GM10266 (cell line): ENCODE measurements around the gene HSFX2.
"Not testable (repeated sequence)": the region's sequence is repeated elsewhere in the genome, so short reads cannot be mapped to it uniquely, and the experiment has no call there.

Experiments used
- DNase-seq: peaks from one replicate; pipeline ENCODE4 v3.0.0; 2012; ENCODE audit errors: extremely low spot score
- TF ChIP-seq, protein P1 (sequence below): IDR thresholded peaks from 2 replicates; pipeline ENCODE4 v1.5.1; 2012; ENCODE audit warnings: mild to moderate bottlenecking, low read depth; ENCODE audit not compliant: control insufficient read depth, insufficient read depth; ENCODE audit errors: missing control alignments

The HSFX2 gene

DNA sequence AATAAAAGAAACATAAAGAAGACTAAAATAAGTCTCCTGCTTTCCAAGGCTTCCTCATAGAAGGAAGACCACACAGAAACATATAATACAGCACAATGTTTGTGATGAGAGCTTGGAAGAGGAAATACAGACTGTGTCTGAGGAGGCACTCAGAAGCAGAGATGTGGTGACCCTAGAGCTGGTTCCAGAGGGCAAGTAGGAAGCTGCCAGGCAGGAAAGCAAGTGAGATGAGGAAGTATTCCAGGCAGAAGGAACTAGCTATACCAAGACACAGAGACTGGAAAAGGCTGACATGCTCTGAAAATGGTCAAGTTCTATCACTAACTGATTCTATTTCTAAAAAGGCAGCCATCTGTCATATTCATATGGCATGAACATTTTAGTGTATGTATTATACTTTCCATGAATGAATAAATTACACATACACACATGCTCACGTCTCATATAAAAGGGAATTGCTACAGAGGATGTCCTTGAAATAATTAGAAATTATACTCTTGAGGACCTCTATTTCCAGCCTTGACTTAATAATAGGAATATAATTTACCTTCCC, 16.6 kb upstream of the HSFX2 start:
- no peak for DNase-seq
- TF ChIP-seq, protein P1, sequence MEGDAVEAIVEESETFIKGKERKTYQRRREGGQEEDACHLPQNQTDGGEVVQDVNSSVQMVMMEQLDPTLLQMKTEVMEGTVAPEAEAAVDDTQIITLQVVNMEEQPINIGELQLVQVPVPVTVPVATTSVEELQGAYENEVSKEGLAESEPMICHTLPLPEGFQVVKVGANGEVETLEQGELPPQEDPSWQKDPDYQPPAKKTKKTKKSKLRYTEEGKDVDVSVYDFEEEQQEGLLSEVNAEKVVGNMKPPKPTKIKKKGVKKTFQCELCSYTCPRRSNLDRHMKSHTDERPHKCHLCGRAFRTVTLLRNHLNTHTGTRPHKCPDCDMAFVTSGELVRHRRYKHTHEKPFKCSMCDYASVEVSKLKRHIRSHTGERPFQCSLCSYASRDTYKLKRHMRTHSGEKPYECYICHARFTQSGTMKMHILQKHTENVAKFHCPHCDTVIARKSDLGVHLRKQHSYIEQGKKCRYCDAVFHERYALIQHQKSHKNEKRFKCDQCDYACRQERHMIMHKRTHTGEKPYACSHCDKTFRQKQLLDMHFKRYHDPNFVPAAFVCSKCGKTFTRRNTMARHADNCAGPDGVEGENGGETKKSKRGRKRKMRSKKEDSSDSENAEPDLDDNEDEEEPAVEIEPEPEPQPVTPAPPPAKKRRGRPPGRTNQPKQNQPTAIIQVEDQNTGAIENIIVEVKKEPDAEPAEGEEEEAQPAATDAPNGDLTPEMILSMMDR, result no peak

DNA sequence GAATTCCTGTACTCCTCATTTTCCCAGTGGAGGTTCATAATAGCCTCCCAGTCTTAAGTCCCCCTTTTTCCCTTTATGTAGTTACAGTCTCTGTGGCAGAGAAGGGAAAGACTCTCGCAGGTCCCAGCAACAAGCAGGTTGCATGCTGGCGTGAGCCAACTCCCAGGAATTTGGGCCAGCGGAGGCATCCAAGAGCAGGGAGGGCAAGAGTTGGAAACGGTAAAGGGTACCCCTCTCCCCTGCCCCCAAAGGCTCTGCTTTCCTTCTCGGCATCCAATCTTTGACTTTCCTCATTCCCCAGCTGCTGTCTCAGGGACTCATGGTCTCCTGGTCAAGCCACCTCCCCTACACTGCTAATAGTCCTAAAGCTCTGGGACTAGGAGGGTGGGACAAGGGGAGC, 15.4 kb upstream of the HSFX2 start:
- no peak for DNase-seq
- TF ChIP-seq, protein P1, result no peak

DNA sequence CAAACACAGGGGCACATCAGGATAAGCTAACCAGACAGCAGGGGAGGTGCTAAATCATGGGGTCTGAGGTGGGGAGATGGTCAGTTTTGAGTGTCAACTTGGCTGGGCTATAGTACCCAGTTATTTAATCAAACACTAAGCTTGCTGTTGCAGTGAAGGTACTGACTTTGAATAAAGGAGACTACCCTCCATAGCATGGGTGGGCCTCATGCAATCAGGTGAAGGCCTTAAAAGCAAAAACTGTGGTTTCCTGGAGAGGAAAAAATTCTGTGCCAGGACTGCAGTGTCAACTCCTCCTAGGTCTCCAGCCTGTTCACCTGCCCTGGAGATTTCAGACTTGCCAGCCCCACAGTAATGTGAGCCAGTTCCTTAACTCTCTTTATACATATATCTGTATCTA, 12.6 kb upstream of the HSFX2 start:
- TF ChIP-seq, protein P1, result no peak
- DNase-seq, result no peak

DNA sequence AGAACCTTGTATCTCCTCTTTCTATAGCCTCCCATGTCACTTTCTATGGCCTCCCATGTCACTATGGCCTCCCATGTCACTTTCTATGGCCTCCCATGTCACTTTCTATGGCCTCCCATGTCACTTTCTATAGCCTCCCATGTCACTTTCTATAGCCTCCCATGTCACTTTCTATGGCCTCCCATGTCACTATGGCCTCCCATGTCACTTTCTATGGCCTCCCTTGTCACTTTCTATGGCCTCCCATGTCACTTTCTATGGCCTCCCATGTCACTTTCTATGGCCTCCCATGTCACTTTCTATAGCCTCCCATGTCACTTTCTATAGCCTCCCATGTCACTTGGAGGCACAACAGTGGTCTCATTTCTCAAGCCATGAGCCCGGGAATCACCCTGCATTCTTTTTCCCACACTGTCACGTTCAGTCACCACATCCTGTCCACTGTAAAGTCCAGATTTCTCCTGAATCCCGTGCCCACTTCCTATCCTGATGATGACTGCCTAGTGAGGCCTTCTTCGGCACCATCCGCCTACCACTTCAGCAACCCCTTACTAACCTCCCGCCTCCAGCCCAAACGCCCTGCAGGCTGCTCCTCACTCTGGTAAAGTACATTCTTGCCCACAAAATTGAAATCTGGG, 10.3 kb upstream of the HSFX2 start:
- not testable (repeated sequence) for DNase-seq

DNA sequence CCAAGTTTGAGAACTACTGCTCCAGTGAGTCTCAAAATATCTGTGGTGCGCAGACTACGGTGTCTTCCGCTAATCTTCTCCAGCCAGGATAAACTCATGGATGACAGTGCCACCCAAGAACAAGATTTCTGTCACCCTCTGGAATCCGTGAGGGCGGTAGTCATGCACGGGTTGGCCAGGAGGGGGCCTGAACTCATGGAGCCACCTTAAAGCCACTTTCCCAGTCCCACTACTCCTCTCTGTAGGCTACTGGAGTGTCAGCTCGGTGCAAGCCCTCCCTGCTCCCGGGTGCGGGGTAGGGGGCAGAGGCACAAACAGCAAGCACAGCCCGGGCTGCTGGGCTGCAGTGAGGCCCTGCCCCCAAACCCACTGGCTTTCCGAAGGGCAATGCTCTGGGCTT, 3.5 kb upstream of the HSFX2 start:
- DNase-seq, result not testable (repeated sequence)

DNA sequence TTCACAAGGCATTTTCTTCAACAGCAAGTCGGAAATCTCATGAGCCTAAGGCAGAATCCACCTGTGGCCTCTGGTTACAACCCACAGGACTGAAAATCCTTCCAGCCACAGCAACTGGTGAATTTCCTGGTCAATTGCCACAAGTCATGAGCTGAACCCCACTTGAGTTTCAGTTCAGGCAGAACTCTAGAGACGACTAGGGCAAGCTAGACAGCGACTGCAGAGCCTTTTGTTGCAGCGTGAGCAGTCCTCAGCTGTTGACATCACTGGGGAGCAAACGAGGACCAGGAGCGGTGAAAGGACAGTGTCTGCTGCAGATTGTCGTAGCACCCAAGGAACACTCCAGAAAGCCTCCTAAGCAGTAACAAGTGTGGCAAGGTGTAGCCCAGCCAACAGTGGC, 829 bp upstream of the HSFX2 start:
- DNase-seq, result not testable (repeated sequence)

DNA sequence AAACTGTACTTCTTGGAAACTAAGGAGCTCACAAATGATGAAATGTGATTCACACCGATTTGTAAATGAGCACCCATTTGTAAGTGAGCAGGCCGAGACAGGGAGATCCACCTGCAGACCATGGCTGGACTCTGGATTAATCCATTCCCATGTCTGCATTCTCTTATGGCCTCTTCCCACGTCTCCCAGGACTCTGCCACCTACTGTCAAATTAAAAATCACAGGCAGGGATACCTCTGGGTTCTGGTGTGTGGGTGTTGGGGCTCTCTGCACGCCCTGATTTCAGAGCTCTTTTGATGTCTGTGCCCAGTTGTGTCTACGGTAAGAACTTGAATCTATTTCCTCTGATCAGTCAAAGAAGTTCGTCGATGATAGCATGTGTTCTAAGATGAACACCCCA, 4.1 kb downstream of the HSFX2 start:
- DNase-seq, result not testable (repeated sequence)

DNA sequence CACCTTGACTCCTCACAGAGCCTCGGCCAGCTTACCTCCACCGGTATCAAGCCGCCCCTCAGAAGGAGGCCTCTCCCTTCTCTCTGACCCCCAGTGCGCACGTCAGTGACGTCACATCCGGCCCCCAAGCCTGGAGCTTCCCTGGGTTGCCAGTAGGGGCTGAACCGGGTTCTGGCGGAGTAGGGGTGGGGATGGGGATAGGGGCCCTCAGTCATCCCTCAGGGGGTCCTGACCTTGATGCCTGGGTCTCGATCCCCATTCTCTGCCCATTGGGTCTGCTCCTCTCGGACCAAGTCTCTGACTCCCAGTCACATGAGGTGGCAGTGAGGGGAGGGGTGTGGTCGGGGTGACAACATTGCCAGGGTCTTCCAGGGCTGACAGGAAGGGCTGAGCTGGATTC, 7.8 kb downstream of the HSFX2 start, which contains the start of gene MAGEA9B:
TSS of gene MAGEA9B (minus strand) at position 101 of the 400 bp plus-strand sequence. CDS start 4,280 bp downstream, outside the sequence.
- not testable (repeated sequence) for DNase-seq

DNA sequence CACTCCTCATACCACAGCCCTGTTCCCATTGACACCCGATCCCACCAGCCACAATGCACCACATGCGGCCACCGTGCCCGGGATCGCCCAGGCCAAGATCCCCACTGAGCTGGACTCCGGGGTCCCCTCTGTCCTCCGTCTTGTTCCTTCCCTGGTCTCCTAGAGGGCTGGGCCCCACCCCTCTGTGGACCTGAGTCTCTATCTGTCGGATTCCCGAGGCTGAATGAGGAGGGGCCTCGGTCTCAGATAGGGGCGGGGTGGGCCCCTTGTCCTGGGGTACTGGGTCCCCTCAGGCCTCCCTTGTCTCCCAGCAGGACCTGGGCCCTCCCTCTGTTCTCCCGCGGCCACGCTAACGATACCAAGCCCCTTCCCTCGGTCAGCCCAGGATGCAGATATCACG, 9.5 kb downstream of the HSFX2 start:
- not testable (repeated sequence) for DNase-seq

DNA sequence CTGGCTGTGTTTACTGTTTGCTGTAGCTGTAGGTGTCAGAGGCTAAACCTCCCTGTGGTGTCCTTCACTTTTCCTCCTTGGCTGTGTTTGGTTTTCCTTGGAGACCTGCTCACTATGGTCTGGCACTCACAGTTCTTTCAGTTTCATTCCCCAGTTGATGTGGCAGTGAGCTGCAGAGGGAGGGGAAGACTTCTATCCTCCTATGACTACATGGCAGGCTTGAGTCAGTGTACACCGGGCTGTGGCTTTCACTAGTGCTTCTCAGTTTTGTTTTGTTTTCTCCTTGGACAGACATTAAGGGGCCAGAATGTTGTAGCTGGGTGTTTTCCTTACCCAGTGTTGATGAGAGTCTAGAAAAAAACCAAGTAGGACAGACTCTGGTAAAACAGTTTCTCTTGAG, 21.7 kb downstream of the HSFX2 start:
- DNase-seq, result not testable (repeated sequence)

DNA sequence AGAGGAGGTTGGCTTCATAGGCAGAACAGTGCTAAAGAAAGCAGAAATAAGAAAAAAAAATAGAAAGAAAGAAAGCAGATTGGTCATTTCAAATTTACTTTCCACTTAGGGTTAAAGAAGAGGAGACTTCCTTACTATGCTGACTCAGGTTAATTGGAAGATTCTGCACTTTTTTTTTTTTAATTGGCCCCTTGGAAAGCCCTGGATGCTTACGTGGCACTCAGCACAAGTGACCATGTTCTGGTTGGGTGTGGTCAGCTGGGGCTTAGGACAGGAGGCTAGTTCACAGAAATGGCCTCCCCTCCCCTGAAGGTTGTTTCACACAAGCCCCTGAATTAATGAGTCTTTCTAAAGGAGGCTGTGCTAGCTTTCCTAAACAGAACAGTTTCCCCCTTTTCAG, 22.4 kb downstream of the HSFX2 start:
- TF ChIP-seq, protein P1, result no peak
- no peak for DNase-seq
